Mucosa of descending colon (tissue), 3 donors: ENCODE results near the gene SYCE1L. TPM values are rescaled to one million over a fixed set of nuclear protein-coding genes. Genes with fewer than 3 reads are reported as not detected.

ENCODE experiments used
- ATAC-seq: fragments of 200-7000 bp; cut with Tn5 transposase; one replicate; pipeline ENCODE4 v1.9.1; 2020; ENCODE audit warnings: mild to moderate bottlenecking, moderate library complexity
- DNase-seq, 3 donors: peaks; one replicate each; pipeline ENCODE4 v3.0.0-alpha.2; 2020
- H3K36me3 ChIP-seq: fragments of 200-600 bp; one replicate; pipeline ENCODE4 v1.8.0; 2021; ENCODE audit warnings: low read depth, mild to moderate bottlenecking
- H3K4me1 ChIP-seq: fragments of 200-600 bp; one replicate; pipeline ENCODE4 v1.8.0; 2021; ENCODE audit warnings: low read depth, mild to moderate bottlenecking
- H3K4me3 ChIP-seq: fragments of 200-600 bp; one replicate; pipeline ENCODE4 v1.8.0; 2021; ENCODE audit warnings: mild to moderate bottlenecking
- H3K9me3 ChIP-seq: fragments of 200-600 bp; one replicate; pipeline ENCODE4 v1.8.0; 2021; ENCODE audit warnings: mild to moderate bottlenecking
- CTCF ChIP-seq: fragments of 200-600 bp; IDR thresholded peaks from one replicate; pipeline ENCODE4 v1.8.0; 2022; ENCODE audit warnings: antibody characterized with exemption, mild to moderate bottlenecking
- intact Hi-C, 2 donors: fragments of 100-400 bp; cut with DNase I in 1 of 2; cut with micrococcal nuclease in 1 of 2; formaldehyde crosslinking; loops; one replicate each; pipeline versions ENCODE4 v1.11.0 to v1.11.1; 2022; cut with DNase I, micrococcal nuclease
- total RNA-seq, 3 donors: library from RNA; stranded (reverse); fragmentation: NEBNext Ultra II Directional in 2 of 3; extraction: Animal tissue kit (Norgen Biotek cat#: 25700) in 2 of 3; gene quantifications; one replicate each; pipeline versions ENCODE4 v1.2.1 to v1.2.4, GENCODE V29; 2021 to 2023
- donor health status: DM: no; HTN: no; CAD: no; lungs with moderate emphysema.
- donor health status: DM: no; HTN: no; CAD: no.
- donor health status: DM: no; HTN: yes; CAD: no.

The SYCE1L gene
- total RNA-seq, 3 donors from 2014 or later: 1.7 to 6.3 (median 2.7) TPM

GRCh38 chr16:77208382-77208781 lies 9.2 kb downstream of the SYCE1L start:
- TF ChIP-seq CTCF: no peak
- Histone ChIP-seq H3K36me3 (no peaks in the 10 kb centered on the region), H3K4me1 (no peaks in the 10 kb centered on the region), H3K4me3 (no peak overlapping the region), H3K9me3 (no peaks in the 10 kb centered on the region)
- intact Hi-C loops: no loop called here
- DNase-seq (no peak), ATAC-seq (no peak)

GRCh38 chr16:77211880-77212740 lies 12.9 kb downstream of the SYCE1L start:
- intact Hi-C loops: no loop called here
- DNase-seq: peak; percentile 60 to 80 (median 77)

GRCh38 chr16:77212741-77213541 lies 13.7 kb downstream of the SYCE1L start:
- H3K36me3 ChIP-seq: no peaks in the 10 kb centered on the region
- H3K4me1 ChIP-seq: no peaks in the 10 kb centered on the region
- intact Hi-C loops: no loop called here
- H3K4me3 ChIP-seq: peak overlapping the region; percentile 42
- no peak for TF ChIP-seq CTCF
- no peaks in the 10 kb centered on the region for H3K9me3 ChIP-seq
- peak; percentile 77 to 79 (median 79) for DNase-seq
- peak; percentile 89 for ATAC-seq

More at GRCh38 chr16:77211880-77212740, 12.9 kb downstream of the SYCE1L start:
- ATAC-seq: peak; percentile 83
- H3K4me1 ChIP-seq: no peaks in the 10 kb centered on the region
- no peak for TF ChIP-seq CTCF
- H3K36me3 ChIP-seq: no peaks in the 10 kb centered on the region
- peak overlapping the region; percentile 42 for H3K4me3 ChIP-seq
- no peaks in the 10 kb centered on the region for H3K9me3 ChIP-seq

- Histone ChIP-seq H3K4me3 (no peak overlapping the region), H3K36me3 (no peaks in the 10 kb centered on the region), H3K4me1 (no peaks in the 10 kb centered on the region), H3K9me3 (no peaks in the 10 kb centered on the region)
- no peak for TF ChIP-seq CTCF
- intact Hi-C loops: no loop called here
- DNase-seq: no peak
- ATAC-seq: no peak
Observed at GRCh38 chr16:77213542-77214106, 14.4 kb downstream of the SYCE1L start.

GRCh38 chr16:77214411-77215138 lies 15.4 kb downstream of the SYCE1L start:
- no peaks in the 10 kb centered on the region for H3K9me3 ChIP-seq
- ATAC-seq: no peak
- H3K4me1 ChIP-seq: no peaks in the 10 kb centered on the region
- DNase-seq: no peak
- intact Hi-C loops: no loop called here
- TF ChIP-seq CTCF: no peak
- H3K36me3 ChIP-seq: no peaks in the 10 kb centered on the region
- H3K4me3 ChIP-seq: no peak overlapping the region
